ENCODE results near the gene HLA-DPA1. TPM values are rescaled to one million over a fixed set of nuclear protein-coding genes. Genes with fewer than 3 reads are reported as not detected.

The HLA-DPA1 gene
- total RNA-seq, 1 donor from 2014 or later, result 491 TPM

DNA sequence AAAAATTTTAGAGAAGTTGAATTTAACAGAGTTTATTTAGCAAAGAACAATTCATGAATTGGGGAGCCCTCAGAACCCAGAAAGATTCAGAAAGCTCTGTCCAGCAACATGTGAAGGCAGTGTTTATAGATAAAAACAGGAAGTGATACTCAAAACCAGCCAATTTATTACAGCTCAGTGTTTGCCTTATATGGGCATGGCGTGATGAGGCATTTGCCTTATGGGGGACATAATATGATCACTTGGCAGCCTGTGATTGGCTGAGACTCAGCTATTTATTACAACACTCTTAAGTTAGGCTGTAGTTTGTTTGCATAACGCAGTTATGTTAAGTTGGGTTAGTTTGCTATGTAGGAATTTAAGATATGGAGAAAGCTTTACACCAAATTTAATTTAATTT is 11.5 kb downstream of the HLA-DPA1 start:
- ATAC-seq (peak; percentile 74), DNase-seq (no peak)
- no peaks in the 10 kb centered on the region for H3K27me3 ChIP-seq
- no peaks in the 10 kb centered on the region for H3K4me1 ChIP-seq
- H3K4me3 ChIP-seq, result no peak overlapping the region
- H3K9me3 ChIP-seq, result no peaks in the 10 kb centered on the region
- TF ChIP-seq CTCF (IDR thresholded peaks at IDR 0.05), result no peak
- H3K27ac ChIP-seq, result no peak overlapping the region
- no peaks in the 10 kb centered on the region for H3K36me3 ChIP-seq
- intact Hi-C loops (cut with DNase I), result no loop called here

GRCh38 chr6:33057222-33058150 is 16.0 kb downstream of the HLA-DPA1 start:
- H3K27me3 ChIP-seq, result no peaks in the 10 kb centered on the region
- H3K27ac ChIP-seq, result no peak overlapping the region
- ATAC-seq (peak; percentile 76), DNase-seq (no peak)
- H3K4me1 ChIP-seq, result no peaks in the 10 kb centered on the region
- H3K4me3 ChIP-seq, result no peak overlapping the region
- no peaks in the 10 kb centered on the region for H3K9me3 ChIP-seq
- H3K36me3 ChIP-seq, result no peaks in the 10 kb centered on the region
- no peak for TF ChIP-seq CTCF (IDR thresholded peaks at IDR 0.05)
- intact Hi-C loops (cut with DNase I), result no loop called here

- intact Hi-C loops (cut with DNase I), result no loop called here
- TF ChIP-seq CTCF (IDR thresholded peaks at IDR 0.05), result no peak
- H3K4me1 ChIP-seq, result no peaks in the 10 kb centered on the region
- H3K36me3 ChIP-seq, result no peaks in the 10 kb centered on the region
- DNase-seq (no peak), ATAC-seq (no peak)
- no peaks in the 10 kb centered on the region for H3K9me3 ChIP-seq
- H3K4me3 ChIP-seq, result no peak overlapping the region
- H3K27me3 ChIP-seq, result peaks cover 5% of the 10 kb centered on the region
- no peak overlapping the region for H3K27ac ChIP-seq
Observed at GRCh38 chr6:33053230-33053629, 20.2 kb downstream of the HLA-DPA1 start.

DNA sequence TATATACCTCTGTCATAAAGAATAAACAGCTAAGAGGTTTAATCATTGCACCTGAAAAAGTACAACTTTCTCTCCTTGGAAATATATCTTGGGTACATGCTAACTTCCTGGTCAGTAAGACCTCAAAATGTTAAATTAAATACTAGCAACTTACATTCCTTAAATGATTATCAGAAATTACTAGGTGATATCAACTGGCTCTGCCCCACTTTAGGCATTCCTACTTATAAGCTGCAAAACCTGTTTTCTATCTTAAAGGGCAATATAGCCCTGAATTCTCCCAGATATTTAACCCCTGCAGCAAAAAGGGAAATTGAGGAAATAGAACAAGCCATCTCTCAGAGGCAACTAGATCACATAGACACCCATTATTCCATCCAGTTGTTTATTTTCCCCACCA is 20.8 kb downstream of the HLA-DPA1 start:
- H3K36me3 ChIP-seq, result no peaks in the 10 kb centered on the region
- peaks cover 5% of the 10 kb centered on the region for H3K27me3 ChIP-seq
- H3K4me1 ChIP-seq, result no peaks in the 10 kb centered on the region
- H3K4me3 ChIP-seq, result no peak overlapping the region
- ATAC-seq (no peak), DNase-seq (no peak)
- intact Hi-C loops (cut with DNase I), result no loop called here
- H3K27ac ChIP-seq, result no peak overlapping the region
- no peaks in the 10 kb centered on the region for H3K9me3 ChIP-seq
- no peak for TF ChIP-seq CTCF (IDR thresholded peaks at IDR 0.05)

GRCh38 chr6:33050014-33050810 is 23.2 kb downstream of the HLA-DPA1 start:
- H3K9me3 ChIP-seq, result no peaks in the 10 kb centered on the region
- peak; percentile 51 for ATAC-seq
- H3K4me1 ChIP-seq, result no peaks in the 10 kb centered on the region
- intact Hi-C loops (cut with DNase I), result no loop called here
- no peak overlapping the region for H3K27ac ChIP-seq
- peaks cover 5% of the 10 kb centered on the region for H3K27me3 ChIP-seq
- TF ChIP-seq CTCF (IDR thresholded peaks at IDR 0.05), result no peak
- H3K4me3 ChIP-seq, result no peak overlapping the region
- H3K36me3 ChIP-seq, result no peaks in the 10 kb centered on the region
- DNase-seq, result no peak
